CD1c-positive myeloid dendritic cell (primary cell): ENCODE measurements around the gene TRIM71.
"Not testable (repeated sequence)": the region's sequence is repeated elsewhere in the genome, so short reads cannot be mapped to it uniquely, and the experiment has no call there.

ENCODE experiments used
- DNase-seq: peaks from one replicate; pipeline ENCODE4 v3.0.0-alpha.2; 2016; ENCODE audit errors: extremely low spot score

Gene TRIM71

GRCh38 chr3:32934150-32934742, 116.4 kb downstream of the TRIM71 start:
- DNase-seq = peak; percentile 35

- no peak for DNase-seq
These were observed 119.5 kb downstream of the TRIM71 start for GRCh38 chr3:32937331-32937730.

- DNase-seq = not testable (repeated sequence)
These were observed 121.9 kb downstream of the TRIM71 start for GRCh38 chr3:32939531-32940284.

- no peak for DNase-seq
These were observed 122.9 kb downstream of the TRIM71 start for GRCh38 chr3:32940726-32941125.

GRCh38 chr3:32945136-32945535, 127.3 kb downstream of the TRIM71 start:
- no peak for DNase-seq

- DNase-seq = not testable (repeated sequence)
These were observed 127.8 kb downstream of the TRIM71 start for GRCh38 chr3:32945598-32945997.

- DNase-seq = no peak
These were observed 129.4 kb downstream of the TRIM71 start for GRCh38 chr3:32946973-32947788.
